ENCODE results near the gene SCFD2. TPM values are rescaled to one million over a fixed set of nuclear protein-coding genes. Genes with fewer than 3 reads are reported as not detected.

The SCFD2 gene
- total RNA-seq, 1 donor from 2014 or later: 17.2 TPM

GRCh38 chr4:52945982-52946381 is 419.9 kb downstream of the SCFD2 start:
- no peak overlapping the region for H3K27ac Mint-ChIP-seq (ENCODE audit: unreplicated experiment)
- H3K9me3 Mint-ChIP-seq (ENCODE audit: unreplicated experiment): peaks cover 4% of the 10 kb centered on the region
- H3K36me3 Mint-ChIP-seq (ENCODE audit: unreplicated experiment): no peaks in the 10 kb centered on the region
- DNase-seq: no peak
- H3K27me3 Mint-ChIP-seq (ENCODE audit: unreplicated experiment): no peaks in the 10 kb centered on the region
- H3K4me3 Mint-ChIP-seq (ENCODE audit: unreplicated experiment): no peak overlapping the region
- TF ChIP-seq CTCF (IDR thresholded peaks at IDR 0.05; ENCODE audit: partially characterized antibody, unreplicated experiment): no peak
- H3K4me1 Mint-ChIP-seq (ENCODE audit: low read depth, unreplicated experiment): peaks cover 30% of the 10 kb centered on the region

DNA sequence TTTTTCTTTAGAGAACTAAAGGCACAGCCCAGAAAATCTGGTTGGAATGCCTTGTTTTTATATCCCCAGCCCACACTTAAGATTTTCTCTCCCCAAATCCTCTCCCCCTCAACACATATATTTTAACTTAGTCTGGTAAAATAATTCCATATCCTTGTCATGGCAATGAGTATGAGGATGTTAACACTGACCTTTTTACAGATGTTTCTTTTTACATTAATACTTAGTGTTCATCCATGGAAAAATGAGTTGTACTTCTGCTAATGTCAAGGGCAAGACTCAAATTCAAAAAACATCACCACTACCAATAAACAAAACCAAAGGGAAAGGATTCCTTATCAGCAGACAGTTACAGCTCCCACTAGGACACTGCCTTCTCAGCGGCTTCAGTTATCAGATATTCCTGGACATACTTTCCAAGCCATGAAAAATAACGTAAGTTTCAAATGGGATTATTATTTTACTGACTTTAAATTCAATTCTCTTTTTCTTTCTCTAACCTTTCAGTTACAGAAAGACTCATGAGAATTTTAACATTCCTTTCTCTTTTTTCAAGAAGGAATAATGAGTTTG is 420.4 kb downstream of the SCFD2 start:
- H3K4me1 Mint-ChIP-seq (ENCODE audit: low read depth, unreplicated experiment): peaks cover 30% of the 10 kb centered on the region
- no peaks in the 10 kb centered on the region for H3K27me3 Mint-ChIP-seq (ENCODE audit: unreplicated experiment)
- no peaks in the 10 kb centered on the region for H3K36me3 Mint-ChIP-seq (ENCODE audit: unreplicated experiment)
- no peak overlapping the region for H3K27ac Mint-ChIP-seq (ENCODE audit: unreplicated experiment)
- DNase-seq: no peak
- H3K4me3 Mint-ChIP-seq (ENCODE audit: unreplicated experiment): no peak overlapping the region
- no peak for TF ChIP-seq CTCF (IDR thresholded peaks at IDR 0.05; ENCODE audit: partially characterized antibody, unreplicated experiment)
- peaks cover 4% of the 10 kb centered on the region for H3K9me3 Mint-ChIP-seq (ENCODE audit: unreplicated experiment)

GRCh38 chr4:52943677-52944076 is 422.2 kb downstream of the SCFD2 start:
- Mint-ChIP-seq H3K9me3 (ENCODE audit: unreplicated experiment) (peaks cover 4% of the 10 kb centered on the region), H3K27ac (ENCODE audit: unreplicated experiment) (no peak overlapping the region), H3K27me3 (ENCODE audit: unreplicated experiment) (no peaks in the 10 kb centered on the region), H3K4me3 (ENCODE audit: unreplicated experiment) (no peak overlapping the region), H3K36me3 (ENCODE audit: unreplicated experiment) (no peaks in the 10 kb centered on the region), H3K4me1 (ENCODE audit: low read depth, unreplicated experiment) (peaks cover 26% of the 10 kb centered on the region)
- no peak for TF ChIP-seq CTCF (IDR thresholded peaks at IDR 0.05; ENCODE audit: partially characterized antibody, unreplicated experiment)
- no peak for DNase-seq

- Mint-ChIP-seq H3K27ac (ENCODE audit: unreplicated experiment) (no peak overlapping the region), H3K9me3 (ENCODE audit: unreplicated experiment) (peaks cover 4% of the 10 kb centered on the region), H3K4me3 (ENCODE audit: unreplicated experiment) (no peak overlapping the region), H3K4me1 (ENCODE audit: low read depth, unreplicated experiment) (peaks cover 19% of the 10 kb centered on the region), H3K36me3 (ENCODE audit: unreplicated experiment) (no peaks in the 10 kb centered on the region), H3K27me3 (ENCODE audit: unreplicated experiment) (no peaks in the 10 kb centered on the region)
- DNase-seq: no peak
- no peak for TF ChIP-seq CTCF (IDR thresholded peaks at IDR 0.05; ENCODE audit: partially characterized antibody, unreplicated experiment)
Observed at GRCh38 chr4:52942936-52943335, 422.9 kb downstream of the SCFD2 start.

- Mint-ChIP-seq H3K9me3 (ENCODE audit: unreplicated experiment) (no peaks in the 10 kb centered on the region), H3K36me3 (ENCODE audit: unreplicated experiment) (no peaks in the 10 kb centered on the region), H3K27ac (ENCODE audit: unreplicated experiment) (no peak overlapping the region), H3K27me3 (ENCODE audit: unreplicated experiment) (peaks cover 2% of the 10 kb centered on the region), H3K4me3 (ENCODE audit: unreplicated experiment) (no peak overlapping the region), H3K4me1 (ENCODE audit: low read depth, unreplicated experiment) (peaks cover 6% of the 10 kb centered on the region)
- TF ChIP-seq CTCF (IDR thresholded peaks at IDR 0.05; ENCODE audit: partially characterized antibody, unreplicated experiment): no peak
- DNase-seq: no peak
Observed at GRCh38 chr4:52941450-52941849, 424.4 kb downstream of the SCFD2 start.

Measured in glutamatergic neuron (in vitro differentiated cells).